NCI-H748 (cell line): ENCODE data around the gene TEAD2.
"Not testable (repeated sequence)": the region's sequence is repeated elsewhere in the genome, so short reads cannot be mapped to it uniquely, and the experiment has no call there.

ENCODE experiments used
- DNase-seq: peaks from one replicate; lab custom pipeline; 2025; ENCODE audit not compliant: unreplicated experiment; lab: John Stamatoyannopoulos, UW

The TEAD2 gene

GRCh38 chr19:49333811-49334288, 28.4 kb downstream of the TEAD2 start:
- DNase-seq: no peak

GRCh38 chr19:49333418-49333805, 28.8 kb downstream of the TEAD2 start:
- no peak for DNase-seq

- not testable (repeated sequence) for DNase-seq
Measured at GRCh38 chr19:49332691-49333417, 29.4 kb downstream of the TEAD2 start.

- DNase-seq: peak; percentile 34
Measured at GRCh38 chr19:49331616-49332055, 30.6 kb downstream of the TEAD2 start.

- not testable (repeated sequence) for DNase-seq
Measured at GRCh38 chr19:49331187-49331586, 31.0 kb downstream of the TEAD2 start.

GRCh38 chr19:49328741-49329140, 33.5 kb downstream of the TEAD2 start:
- DNase-seq: no peak

GRCh38 chr19:49327878-49328544, 34.2 kb downstream of the TEAD2 start:
- peak; percentile 22 for DNase-seq

GRCh38 chr19:49326165-49326704, 36.0 kb downstream of the TEAD2 start:
- DNase-seq: no peak

- not testable (repeated sequence) for DNase-seq
Measured at GRCh38 chr19:49325756-49326155, 36.5 kb downstream of the TEAD2 start.

- no peak for DNase-seq
Measured at GRCh38 chr19:49324801-49325576, 37.2 kb downstream of the TEAD2 start, which contains the start of gene SLC6A16. SLC6A16 (minus strand) TSS chr19:49325191; CDS start chr19:49311347, 13,844 bp downstream.

GRCh38 chr19:49318296-49318695, 43.9 kb downstream of the TEAD2 start:
- DNase-seq: no peak

GRCh38 chr19:49316284-49316683, 45.9 kb downstream of the TEAD2 start:
- DNase-seq: no peak

- peak; percentile 15 for DNase-seq
Measured at GRCh38 chr19:49315111-49315510, 47.1 kb downstream of the TEAD2 start.

GRCh38 chr19:49309087-49309486, 53.1 kb downstream of the TEAD2 start:
- DNase-seq: no peak

GRCh38 chr19:49306734-49307133, 55.5 kb downstream of the TEAD2 start:
- DNase-seq: not testable (repeated sequence)

- no peak for DNase-seq
Measured at GRCh38 chr19:49301866-49302252, 60.4 kb downstream of the TEAD2 start.

- DNase-seq: peak; percentile 67
Measured at GRCh38 chr19:49301165-49301865, 60.9 kb downstream of the TEAD2 start.

- not testable (repeated sequence) for DNase-seq
Measured at GRCh38 chr19:49298653-49299052, 63.6 kb downstream of the TEAD2 start.

- DNase-seq: no peak
Measured at GRCh38 chr19:49297403-49297802, 64.8 kb downstream of the TEAD2 start.

- no peak for DNase-seq
Measured at GRCh38 chr19:49295208-49295880, 66.9 kb downstream of the TEAD2 start.
